ENCODE results near the gene ICAM2.

Gene ICAM2

GRCh38 chr17:64006361-64007088 is 13.9 kb downstream of the ICAM2 start:
- no peaks in the 10 kb centered on the region for H3K9me3 ChIP-seq (ENCODE audit: severe bottlenecking)
- H3K27ac ChIP-seq: no peak overlapping the region
- H3K27me3 ChIP-seq (ENCODE audit: insufficient read depth, low read depth, severe bottlenecking): no peaks in the 10 kb centered on the region
- no peak for DNase-seq
- TF ChIP-seq, protein P1, sequence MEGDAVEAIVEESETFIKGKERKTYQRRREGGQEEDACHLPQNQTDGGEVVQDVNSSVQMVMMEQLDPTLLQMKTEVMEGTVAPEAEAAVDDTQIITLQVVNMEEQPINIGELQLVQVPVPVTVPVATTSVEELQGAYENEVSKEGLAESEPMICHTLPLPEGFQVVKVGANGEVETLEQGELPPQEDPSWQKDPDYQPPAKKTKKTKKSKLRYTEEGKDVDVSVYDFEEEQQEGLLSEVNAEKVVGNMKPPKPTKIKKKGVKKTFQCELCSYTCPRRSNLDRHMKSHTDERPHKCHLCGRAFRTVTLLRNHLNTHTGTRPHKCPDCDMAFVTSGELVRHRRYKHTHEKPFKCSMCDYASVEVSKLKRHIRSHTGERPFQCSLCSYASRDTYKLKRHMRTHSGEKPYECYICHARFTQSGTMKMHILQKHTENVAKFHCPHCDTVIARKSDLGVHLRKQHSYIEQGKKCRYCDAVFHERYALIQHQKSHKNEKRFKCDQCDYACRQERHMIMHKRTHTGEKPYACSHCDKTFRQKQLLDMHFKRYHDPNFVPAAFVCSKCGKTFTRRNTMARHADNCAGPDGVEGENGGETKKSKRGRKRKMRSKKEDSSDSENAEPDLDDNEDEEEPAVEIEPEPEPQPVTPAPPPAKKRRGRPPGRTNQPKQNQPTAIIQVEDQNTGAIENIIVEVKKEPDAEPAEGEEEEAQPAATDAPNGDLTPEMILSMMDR (IDR thresholded peaks at IDR 0.05; ENCODE audit: low read depth, low read length): no peak
- no peaks in the 10 kb centered on the region for H3K36me3 ChIP-seq
- no peak overlapping the region for H3K4me3 ChIP-seq (ENCODE audit: low read depth, low read length)

- no peak overlapping the region for H3K4me3 ChIP-seq (ENCODE audit: low read depth, low read length)
Measured at GRCh38 chr17:64005734-64006167, 14.7 kb downstream of the ICAM2 start.

GRCh38 chr17:64004903-64005733 is 15.3 kb downstream of the ICAM2 start:
- Histone ChIP-seq H3K27ac (no peak overlapping the region; the same call in 1 of the 2 replicates), H3K4me3 (ENCODE audit: low read depth, low read length) (no peak overlapping the region), H3K9me3 (ENCODE audit: severe bottlenecking) (no peaks in the 10 kb centered on the region), H3K27me3 (ENCODE audit: insufficient read depth, low read depth, severe bottlenecking) (no peaks in the 10 kb centered on the region), H3K36me3 (no peaks in the 10 kb centered on the region)
- TF ChIP-seq, protein P1 (IDR thresholded peaks at IDR 0.05; ENCODE audit: low read depth, low read length): no peak
- peak; percentile 51 for DNase-seq

More at GRCh38 chr17:64005734-64006167, 14.7 kb downstream of the ICAM2 start:
- TF ChIP-seq, protein P1 (IDR thresholded peaks at IDR 0.05; ENCODE audit: low read depth, low read length): no peak
- H3K27ac ChIP-seq: no peak overlapping the region; the same call in 1 of the 2 replicates
- no peak for DNase-seq
- H3K27me3 ChIP-seq (ENCODE audit: insufficient read depth, low read depth, severe bottlenecking): no peaks in the 10 kb centered on the region
- H3K9me3 ChIP-seq (ENCODE audit: severe bottlenecking): no peaks in the 10 kb centered on the region
- no peaks in the 10 kb centered on the region for H3K36me3 ChIP-seq

- DNase-seq: no peak
- H3K27ac ChIP-seq: no peak overlapping the region
- TF ChIP-seq, protein P1 (IDR thresholded peaks at IDR 0.05; ENCODE audit: low read depth, low read length): no peak
Measured at GRCh38 chr17:64004218-64004770, 16.1 kb downstream of the ICAM2 start.

GRCh38 chr17:64003526-64004121 is 16.8 kb downstream of the ICAM2 start:
- no peaks in the 10 kb centered on the region for H3K9me3 ChIP-seq (ENCODE audit: severe bottlenecking)
- H3K36me3 ChIP-seq: no peaks in the 10 kb centered on the region

More at GRCh38 chr17:64004218-64004770, 16.1 kb downstream of the ICAM2 start:
- Histone ChIP-seq H3K27me3 (ENCODE audit: insufficient read depth, low read depth, severe bottlenecking) (no peaks in the 10 kb centered on the region), H3K36me3 (no peaks in the 10 kb centered on the region), H3K9me3 (ENCODE audit: severe bottlenecking) (no peaks in the 10 kb centered on the region), H3K4me3 (ENCODE audit: low read depth, low read length) (no peak overlapping the region)

More at GRCh38 chr17:64003526-64004121, 16.8 kb downstream of the ICAM2 start:
- no peak overlapping the region for H3K4me3 ChIP-seq (ENCODE audit: low read depth, low read length)
- no peak for DNase-seq
- H3K27me3 ChIP-seq (ENCODE audit: insufficient read depth, low read depth, severe bottlenecking): no peaks in the 10 kb centered on the region
- TF ChIP-seq, protein P1 (IDR thresholded peaks at IDR 0.05; ENCODE audit: low read depth, low read length): no peak
- H3K27ac ChIP-seq: no peak overlapping the region

All from WERI-Rb-1 (cell line).